Activated naive CD8-positive, alpha-beta T cell (primary cell): Measurements from ENCODE around the gene RAB1B.
"Not testable (repeated sequence)": the region's sequence is repeated elsewhere in the genome, so short reads cannot be mapped to it uniquely, and the experiment has no call there.

Source experiments
- H3K27ac Mint-ChIP-seq: one replicate; pipeline ENCODE4 v1.8.0; 2021; ENCODE audit warnings: mixed read lengths
- H3K27me3 Mint-ChIP-seq: one replicate; pipeline ENCODE4 v1.8.0; 2021; ENCODE audit warnings: mixed read lengths
- H3K36me3 Mint-ChIP-seq: one replicate; pipeline ENCODE4 v1.8.0; 2021; ENCODE audit warnings: mixed read lengths
- H3K4me1 Mint-ChIP-seq: one replicate; pipeline ENCODE4 v1.8.0; 2021; ENCODE audit warnings: low read depth, mixed read lengths
- H3K4me3 Mint-ChIP-seq: one replicate; pipeline ENCODE4 v1.8.0; 2021; ENCODE audit warnings: mild to moderate bottlenecking, mixed read lengths
- H3K9me3 Mint-ChIP-seq: one replicate; pipeline ENCODE4 v1.8.0; 2021; ENCODE audit warnings: low read depth, mixed read lengths

RAB1B gene

GRCh38 chr11:66253081-66253480 lies 15.4 kb upstream of the RAB1B start:
- H3K27ac Mint-ChIP-seq: peak overlapping the region; percentile 55
- not testable (repeated sequence) for H3K27me3 Mint-ChIP-seq, H3K36me3 Mint-ChIP-seq, H3K4me3 Mint-ChIP-seq, H3K9me3 Mint-ChIP-seq
- peaks cover 13% of the 10 kb centered on the region for H3K4me1 Mint-ChIP-seq

- Mint-ChIP-seq H3K27me3 (no peaks in the 10 kb centered on the region), H3K4me3 (peak overlapping the region; percentile 92), H3K36me3 (peaks cover 2% of the 10 kb centered on the region), H3K27ac (peak overlapping the region; percentile 66), H3K9me3 (no peaks in the 10 kb centered on the region), H3K4me1 (peaks cover 27% of the 10 kb centered on the region)
These were observed 10.0 kb upstream of the RAB1B start for GRCh38 chr11:66258473-66258893.

GRCh38 chr11:66259225-66259624 lies 9.2 kb upstream of the RAB1B start:
- Mint-ChIP-seq H3K27ac (peak overlapping the region; percentile 66), H3K4me3 (peak overlapping the region; percentile 92), H3K36me3 (peaks cover 2% of the 10 kb centered on the region), H3K27me3 (no peaks in the 10 kb centered on the region), H3K4me1 (peaks cover 27% of the 10 kb centered on the region), H3K9me3 (no peaks in the 10 kb centered on the region)

- H3K4me1 Mint-ChIP-seq: peaks cover 27% of the 10 kb centered on the region
- H3K9me3 Mint-ChIP-seq: no peaks in the 10 kb centered on the region
- peak overlapping the region; percentile 92 for H3K4me3 Mint-ChIP-seq
These were observed 8.5 kb upstream of the RAB1B start for GRCh38 chr11:66259956-66260355.

GRCh38 chr11:66261578-66261977 lies 6.9 kb upstream of the RAB1B start:
- Mint-ChIP-seq H3K36me3 (peaks cover 2% of the 10 kb centered on the region), H3K27ac (no peak overlapping the region), H3K9me3 (no peaks in the 10 kb centered on the region), H3K4me1 (peaks cover 19% of the 10 kb centered on the region), H3K27me3 (no peaks in the 10 kb centered on the region), H3K4me3 (no peak overlapping the region)

More at GRCh38 chr11:66259956-66260355, 8.5 kb upstream of the RAB1B start:
- Mint-ChIP-seq H3K27ac (no peak overlapping the region), H3K27me3 (no peaks in the 10 kb centered on the region), H3K36me3 (peaks cover 2% of the 10 kb centered on the region)

GRCh38 chr11:66262191-66262590 lies 6.2 kb upstream of the RAB1B start:
- Mint-ChIP-seq H3K4me1 (peaks cover 17% of the 10 kb centered on the region), H3K27ac (no peak overlapping the region), H3K9me3 (no peaks in the 10 kb centered on the region), H3K4me3 (no peak overlapping the region), H3K36me3 (peaks cover 2% of the 10 kb centered on the region), H3K27me3 (no peaks in the 10 kb centered on the region)

GRCh38 chr11:66262696-66263095 lies 5.7 kb upstream of the RAB1B start:
- Mint-ChIP-seq H3K27ac (no peak overlapping the region), H3K27me3 (no peaks in the 10 kb centered on the region), H3K4me1 (peaks cover 17% of the 10 kb centered on the region), H3K9me3 (no peaks in the 10 kb centered on the region), H3K4me3 (no peak overlapping the region), H3K36me3 (peaks cover 2% of the 10 kb centered on the region)

GRCh38 chr11:66263231-66263630 lies 5.2 kb upstream of the RAB1B start:
- Mint-ChIP-seq H3K9me3 (no peaks in the 10 kb centered on the region), H3K4me3 (no peak overlapping the region), H3K27me3 (no peaks in the 10 kb centered on the region), H3K4me1 (peaks cover 20% of the 10 kb centered on the region), H3K27ac (no peak overlapping the region), H3K36me3 (peaks cover 2% of the 10 kb centered on the region)

GRCh38 chr11:66263785-66264184 lies 4.7 kb upstream of the RAB1B start:
- Mint-ChIP-seq H3K4me3 (no peak overlapping the region), H3K36me3 (peaks cover 2% of the 10 kb centered on the region), H3K27ac (no peak overlapping the region), H3K9me3 (no peaks in the 10 kb centered on the region), H3K4me1 (peaks cover 18% of the 10 kb centered on the region), H3K27me3 (no peaks in the 10 kb centered on the region)

- no peaks in the 10 kb centered on the region for H3K36me3 Mint-ChIP-seq
- no peak overlapping the region for H3K27ac Mint-ChIP-seq
- peaks cover 16% of the 10 kb centered on the region for H3K4me1 Mint-ChIP-seq
- H3K27me3 Mint-ChIP-seq: no peaks in the 10 kb centered on the region
- H3K4me3 Mint-ChIP-seq: no peak overlapping the region
- no peaks in the 10 kb centered on the region for H3K9me3 Mint-ChIP-seq
These were observed 4.1 kb upstream of the RAB1B start for GRCh38 chr11:66264383-66264782.

- no peak overlapping the region for H3K4me3 Mint-ChIP-seq
- peaks cover 16% of the 10 kb centered on the region for H3K4me1 Mint-ChIP-seq
- no peaks in the 10 kb centered on the region for H3K36me3 Mint-ChIP-seq
- no peak overlapping the region for H3K27ac Mint-ChIP-seq
- no peaks in the 10 kb centered on the region for H3K9me3 Mint-ChIP-seq
- no peaks in the 10 kb centered on the region for H3K27me3 Mint-ChIP-seq
These were observed 3.5 kb upstream of the RAB1B start for GRCh38 chr11:66264914-66265313.

- no peak overlapping the region for H3K27ac Mint-ChIP-seq
- H3K27me3 Mint-ChIP-seq: no peaks in the 10 kb centered on the region
- H3K4me1 Mint-ChIP-seq: peaks cover 21% of the 10 kb centered on the region
- H3K4me3 Mint-ChIP-seq: no peak overlapping the region
- no peaks in the 10 kb centered on the region for H3K9me3 Mint-ChIP-seq
- no peaks in the 10 kb centered on the region for H3K36me3 Mint-ChIP-seq
These were observed 2.7 kb upstream of the RAB1B start for GRCh38 chr11:66265531-66266377.

- no peaks in the 10 kb centered on the region for H3K9me3 Mint-ChIP-seq
- H3K27ac Mint-ChIP-seq: no peak overlapping the region
- no peaks in the 10 kb centered on the region for H3K27me3 Mint-ChIP-seq
- peaks cover 23% of the 10 kb centered on the region for H3K4me1 Mint-ChIP-seq
- H3K36me3 Mint-ChIP-seq: no peaks in the 10 kb centered on the region
- H3K4me3 Mint-ChIP-seq: peak overlapping the region; percentile 98
These were observed 1.9 kb upstream of the RAB1B start for GRCh38 chr11:66266378-66267038.

- H3K36me3 Mint-ChIP-seq: no peaks in the 10 kb centered on the region
- no peaks in the 10 kb centered on the region for H3K9me3 Mint-ChIP-seq
- H3K27me3 Mint-ChIP-seq: no peaks in the 10 kb centered on the region
- peak overlapping the region; percentile 98 for H3K4me3 Mint-ChIP-seq
- H3K4me1 Mint-ChIP-seq: peaks cover 26% of the 10 kb centered on the region
- peak overlapping the region; percentile 16 for H3K27ac Mint-ChIP-seq
These were observed 1.4 kb upstream of the RAB1B start for GRCh38 chr11:66267039-66267378.

- Mint-ChIP-seq H3K4me3 (peak overlapping the region; percentile 98), H3K4me1 (peaks cover 29% of the 10 kb centered on the region), H3K27ac (peak overlapping the region; percentile 97), H3K36me3 (no peaks in the 10 kb centered on the region), H3K9me3 (no peaks in the 10 kb centered on the region), H3K27me3 (no peaks in the 10 kb centered on the region)
These were observed 828 bp upstream of the RAB1B start for GRCh38 chr11:66267379-66268243.
